ENCODE results near the gene RNASEH1. TPM values are rescaled to one million over a fixed set of nuclear protein-coding genes. Genes with fewer than 3 reads are reported as not detected.

The RNASEH1 gene
- total and polyA plus RNA-seq, 2 experiments from 2014 or later: 33.2 to 40.7 TPM

DNA sequence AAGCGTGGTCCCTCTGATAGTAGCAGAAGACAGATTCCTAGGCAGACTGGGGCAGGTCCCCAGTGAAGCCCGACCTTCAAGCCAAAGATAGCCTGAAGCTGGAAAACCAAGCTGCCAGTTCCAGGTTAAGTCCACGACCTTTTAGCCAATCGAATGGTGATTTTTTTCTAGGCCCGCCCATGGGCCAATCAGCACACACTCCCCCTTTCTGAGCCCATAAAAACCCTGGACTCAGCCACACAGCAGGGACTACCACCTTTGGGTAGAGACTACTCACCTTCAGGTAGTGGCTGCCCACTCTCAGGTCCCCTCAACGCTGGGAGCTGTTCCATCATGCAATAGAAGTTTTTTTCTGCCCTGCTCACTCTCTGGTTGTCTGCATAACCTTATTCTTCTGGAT is 24.3 kb downstream of the RNASEH1 start:
- H3K9me2 ChIP-seq (ENCODE audit: insufficient read depth): no peaks in the 10 kb centered on the region
- Mint-ChIP-seq H3K27ac (no peak overlapping the region), H3K36me3 (ENCODE audit: low read depth) (peaks cover 14% of the 10 kb centered on the region), H3K4me3 (no peak overlapping the region), H3K27me3 (ENCODE audit: insufficient read depth, low read depth, poor library complexity) (peaks cover 11% of the 10 kb centered on the region), H3K4me1 (peaks cover 11% of the 10 kb centered on the region; the same call in 1 of the 3 replicates), H3K9me3 (peaks cover 3% of the 10 kb centered on the region; the same call in 2 of the 3 replicates)
- H4K20me1 ChIP-seq (replicated peaks; ENCODE audit: insufficient read depth): no peaks in the 10 kb centered on the region
- no peaks in the 10 kb centered on the region for H3K27me3 ChIP-seq (ENCODE audit: insufficient read depth)
- no peaks in the 10 kb centered on the region for H3K36me3 ChIP-seq (ENCODE audit: insufficient read depth)
- H3K4me1 ChIP-seq (ENCODE audit: insufficient read depth): no peaks in the 10 kb centered on the region
- no peak overlapping the region for H3K4me2 ChIP-seq
- no peak for ATAC-seq
- DNase-seq (ENCODE audit: low spot score): no peak
- no peaks in the 10 kb centered on the region for H3K79me2 ChIP-seq (replicated peaks; ENCODE audit: insufficient read depth)
- 0 out of 2 replicates have a peak, but pooled peaks cover 3% of the 10 kb centered on the region for H3F3A ChIP-seq (replicated peaks; ENCODE audit: low read depth)
- TF ChIP-seq CREB1 (CRISPR knock-in tag; IDR thresholded peaks at IDR 0.05; ENCODE audit: low read depth) (no peak), STAT1 (IDR thresholded peaks at IDR 0.05; ENCODE audit: unreplicated experiment) (no peak), ZNF114 (CRISPR knock-in tag; IDR thresholded peaks at IDR 0.05) (no peak), REST (IDR thresholded peaks at IDR 0.05; ENCODE audit: unreplicated experiment) (no peak), EZH2phosphoT487 (IDR thresholded peaks at IDR 0.05; ENCODE audit: unreplicated experiment) (no peak), POLR2AphosphoS5 (IDR thresholded peaks at IDR 0.05; ENCODE audit: low read depth) (no peak), ZNF331 (CRISPR knock-in tag; IDR thresholded peaks at IDR 0.05; ENCODE audit: low read depth) (no peak), NANOG (IDR thresholded peaks at IDR 0.05; ENCODE audit: borderline replicate concordance) (no peak), EZH2 (IDR thresholded peaks at IDR 0.05; ENCODE audit: low read depth, unreplicated experiment) (no peak), JUNB (IDR thresholded peaks at IDR 0.05; ENCODE audit: unreplicated experiment) (no peak)
- TF ChIP-seq, protein P1, sequence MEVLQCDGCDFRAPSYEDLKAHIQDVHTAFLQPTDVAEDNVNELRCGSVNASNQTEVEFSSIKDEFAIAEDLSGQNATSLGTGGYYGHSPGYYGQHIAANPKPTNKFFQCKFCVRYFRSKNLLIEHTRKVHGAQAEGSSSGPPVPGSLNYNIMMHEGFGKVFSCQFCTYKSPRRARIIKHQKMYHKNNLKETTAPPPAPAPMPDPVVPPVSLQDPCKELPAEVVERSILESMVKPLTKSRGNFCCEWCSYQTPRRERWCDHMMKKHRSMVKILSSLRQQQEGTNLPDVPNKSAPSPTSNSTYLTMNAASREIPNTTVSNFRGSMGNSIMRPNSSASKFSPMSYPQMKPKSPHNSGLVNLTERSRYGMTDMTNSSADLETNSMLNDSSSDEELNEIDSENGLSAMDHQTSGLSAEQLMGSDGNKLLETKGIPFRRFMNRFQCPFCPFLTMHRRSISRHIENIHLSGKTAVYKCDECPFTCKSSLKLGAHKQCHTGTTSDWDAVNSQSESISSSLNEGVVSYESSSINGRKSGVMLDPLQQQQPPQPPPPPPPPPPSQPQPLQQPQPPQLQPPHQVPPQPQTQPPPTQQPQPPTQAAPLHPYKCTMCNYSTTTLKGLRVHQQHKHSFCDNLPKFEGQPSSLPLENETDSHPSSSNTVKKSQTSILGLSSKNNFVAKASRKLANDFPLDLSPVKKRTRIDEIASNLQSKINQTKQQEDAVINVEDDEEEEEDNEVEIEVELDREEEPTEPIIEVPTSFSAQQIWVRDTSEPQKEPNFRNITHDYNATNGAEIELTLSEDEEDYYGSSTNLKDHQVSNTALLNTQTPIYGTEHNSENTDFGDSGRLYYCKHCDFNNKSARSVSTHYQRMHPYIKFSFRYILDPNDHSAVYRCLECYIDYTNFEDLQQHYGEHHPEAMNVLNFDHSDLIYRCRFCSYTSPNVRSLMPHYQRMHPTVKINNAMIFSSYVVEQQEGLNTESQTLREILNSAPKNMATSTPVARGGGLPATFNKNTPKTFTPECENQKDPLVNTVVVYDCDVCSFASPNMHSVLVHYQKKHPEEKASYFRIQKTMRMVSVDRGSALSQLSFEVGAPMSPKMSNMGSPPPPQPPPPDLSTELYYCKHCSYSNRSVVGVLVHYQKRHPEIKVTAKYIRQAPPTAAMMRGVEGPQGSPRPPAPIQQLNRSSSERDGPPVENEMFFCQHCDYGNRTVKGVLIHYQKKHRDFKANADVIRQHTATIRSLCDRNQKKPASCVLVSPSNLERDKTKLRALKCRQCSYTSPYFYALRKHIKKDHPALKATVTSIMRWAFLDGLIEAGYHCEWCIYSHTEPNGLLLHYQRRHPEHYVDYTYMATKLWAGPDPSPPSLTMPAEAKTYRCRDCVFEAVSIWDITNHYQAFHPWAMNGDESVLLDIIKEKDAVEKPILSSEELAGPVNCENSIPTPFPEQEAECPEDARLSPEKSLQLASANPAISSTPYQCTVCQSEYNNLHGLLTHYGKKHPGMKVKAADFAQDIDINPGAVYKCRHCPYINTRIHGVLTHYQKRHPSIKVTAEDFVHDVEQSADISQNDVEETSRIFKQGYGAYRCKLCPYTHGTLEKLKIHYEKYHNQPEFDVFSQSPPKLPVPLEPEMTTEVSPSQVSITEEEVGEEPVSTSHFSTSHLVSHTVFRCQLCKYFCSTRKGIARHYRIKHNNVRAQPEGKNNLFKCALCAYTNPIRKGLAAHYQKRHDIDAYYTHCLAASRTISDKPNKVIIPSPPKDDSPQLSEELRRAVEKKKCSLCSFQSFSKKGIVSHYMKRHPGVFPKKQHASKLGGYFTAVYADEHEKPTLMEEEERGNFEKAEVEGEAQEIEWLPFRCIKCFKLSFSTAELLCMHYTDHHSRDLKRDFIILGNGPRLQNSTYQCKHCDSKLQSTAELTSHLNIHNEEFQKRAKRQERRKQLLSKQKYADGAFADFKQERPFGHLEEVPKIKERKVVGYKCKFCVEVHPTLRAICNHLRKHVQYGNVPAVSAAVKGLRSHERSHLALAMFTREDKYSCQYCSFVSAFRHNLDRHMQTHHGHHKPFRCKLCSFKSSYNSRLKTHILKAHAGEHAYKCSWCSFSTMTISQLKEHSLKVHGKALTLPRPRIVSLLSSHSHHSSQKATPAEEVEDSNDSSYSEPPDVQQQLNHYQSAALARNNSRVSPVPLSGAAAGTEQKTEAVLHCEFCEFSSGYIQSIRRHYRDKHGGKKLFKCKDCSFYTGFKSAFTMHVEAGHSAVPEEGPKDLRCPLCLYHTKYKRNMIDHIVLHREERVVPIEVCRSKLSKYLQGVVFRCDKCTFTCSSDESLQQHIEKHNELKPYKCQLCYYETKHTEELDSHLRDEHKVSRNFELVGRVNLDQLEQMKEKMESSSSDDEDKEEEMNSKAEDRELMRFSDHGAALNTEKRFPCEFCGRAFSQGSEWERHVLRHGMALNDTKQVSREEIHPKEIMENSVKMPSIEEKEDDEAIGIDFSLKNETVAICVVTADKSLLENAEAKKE (CRISPR knock-in tag; IDR thresholded peaks at IDR 0.05): no peak
- TF ChIP-seq, protein P2, sequence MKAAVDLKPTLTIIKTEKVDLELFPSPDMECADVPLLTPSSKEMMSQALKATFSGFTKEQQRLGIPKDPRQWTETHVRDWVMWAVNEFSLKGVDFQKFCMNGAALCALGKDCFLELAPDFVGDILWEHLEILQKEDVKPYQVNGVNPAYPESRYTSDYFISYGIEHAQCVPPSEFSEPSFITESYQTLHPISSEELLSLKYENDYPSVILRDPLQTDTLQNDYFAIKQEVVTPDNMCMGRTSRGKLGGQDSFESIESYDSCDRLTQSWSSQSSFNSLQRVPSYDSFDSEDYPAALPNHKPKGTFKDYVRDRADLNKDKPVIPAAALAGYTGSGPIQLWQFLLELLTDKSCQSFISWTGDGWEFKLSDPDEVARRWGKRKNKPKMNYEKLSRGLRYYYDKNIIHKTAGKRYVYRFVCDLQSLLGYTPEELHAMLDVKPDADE (IDR thresholded peaks at IDR 0.05): no peak
- TF ChIP-seq, protein P3, sequence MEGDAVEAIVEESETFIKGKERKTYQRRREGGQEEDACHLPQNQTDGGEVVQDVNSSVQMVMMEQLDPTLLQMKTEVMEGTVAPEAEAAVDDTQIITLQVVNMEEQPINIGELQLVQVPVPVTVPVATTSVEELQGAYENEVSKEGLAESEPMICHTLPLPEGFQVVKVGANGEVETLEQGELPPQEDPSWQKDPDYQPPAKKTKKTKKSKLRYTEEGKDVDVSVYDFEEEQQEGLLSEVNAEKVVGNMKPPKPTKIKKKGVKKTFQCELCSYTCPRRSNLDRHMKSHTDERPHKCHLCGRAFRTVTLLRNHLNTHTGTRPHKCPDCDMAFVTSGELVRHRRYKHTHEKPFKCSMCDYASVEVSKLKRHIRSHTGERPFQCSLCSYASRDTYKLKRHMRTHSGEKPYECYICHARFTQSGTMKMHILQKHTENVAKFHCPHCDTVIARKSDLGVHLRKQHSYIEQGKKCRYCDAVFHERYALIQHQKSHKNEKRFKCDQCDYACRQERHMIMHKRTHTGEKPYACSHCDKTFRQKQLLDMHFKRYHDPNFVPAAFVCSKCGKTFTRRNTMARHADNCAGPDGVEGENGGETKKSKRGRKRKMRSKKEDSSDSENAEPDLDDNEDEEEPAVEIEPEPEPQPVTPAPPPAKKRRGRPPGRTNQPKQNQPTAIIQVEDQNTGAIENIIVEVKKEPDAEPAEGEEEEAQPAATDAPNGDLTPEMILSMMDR (conservative IDR thresholded peaks at IDR 0.05; ENCODE audit: low read depth in 2 of 2): no peak
- no peak overlapping the region for H2AFZ ChIP-seq
- no peak overlapping the region for H3K27ac ChIP-seq (ENCODE audit: low read depth)
- no peak overlapping the region for H3K4me3 ChIP-seq

Measured in GM23338 (cell line).